Dermis blood vessel endothelial cell (primary cell): Measurements from ENCODE around the gene RPS6KA3. TPM values are rescaled to one million over a fixed set of nuclear protein-coding genes. Genes with fewer than 3 reads are reported as not detected.
"Not testable (repeated sequence)": the region's sequence is repeated elsewhere in the genome, so short reads cannot be mapped to it uniquely, and the experiment has no call there.

ENCODE experiments used
- DNase-seq: peaks from one replicate; pipeline ENCODE4 v3.0.0; 2010
- total RNA-seq: library from RNA; depleted of rRNA; stranded (reverse); fragments of >200 nt; gene quantifications from 2 replicates; pipeline ENCODE4 v1.2.3, GENCODE V29; 2014

RPS6KA3 gene
- total RNA-seq, 1 donor from 2014 or later = 156 TPM

- DNase-seq = peak; percentile 68
These were observed 1.4 kb downstream of the RPS6KA3 start for GRCh38 chrX:20265221-20265725.

GRCh38 chrX:20263474-20263873, 3.2 kb downstream of the RPS6KA3 start:
- peak; percentile 23 for DNase-seq

GRCh38 chrX:20260885-20261284, 5.8 kb downstream of the RPS6KA3 start:
- DNase-seq = no peak

- DNase-seq = no peak
These were observed 11.9 kb downstream of the RPS6KA3 start for GRCh38 chrX:20254712-20255299.

GRCh38 chrX:20253232-20253543, 13.5 kb downstream of the RPS6KA3 start:
- DNase-seq = no peak

- DNase-seq = peak; percentile 64
These were observed 14.1 kb downstream of the RPS6KA3 start for GRCh38 chrX:20252381-20253231.

- no peak for DNase-seq
These were observed 15.0 kb downstream of the RPS6KA3 start for GRCh38 chrX:20251691-20252090.

GRCh38 chrX:20250146-20250545, 16.6 kb downstream of the RPS6KA3 start:
- DNase-seq = not testable (repeated sequence)

GRCh38 chrX:20248592-20249192, 18.0 kb downstream of the RPS6KA3 start:
- no peak for DNase-seq

- DNase-seq = no peak
These were observed 21.8 kb downstream of the RPS6KA3 start for GRCh38 chrX:20244931-20245330.

- no peak for DNase-seq
These were observed 26.5 kb downstream of the RPS6KA3 start for GRCh38 chrX:20240201-20240600.

- no peak for DNase-seq
These were observed 28.8 kb downstream of the RPS6KA3 start for GRCh38 chrX:20237864-20238263.

GRCh38 chrX:20235755-20236154, 31.0 kb downstream of the RPS6KA3 start:
- no peak for DNase-seq

GRCh38 chrX:20233336-20233735, 33.4 kb downstream of the RPS6KA3 start:
- DNase-seq = no peak

- DNase-seq = no peak
These were observed 35.1 kb downstream of the RPS6KA3 start for GRCh38 chrX:20231598-20231997.

GRCh38 chrX:20230406-20230805, 36.3 kb downstream of the RPS6KA3 start:
- DNase-seq = no peak

GRCh38 chrX:20229155-20229554, 37.6 kb downstream of the RPS6KA3 start:
- no peak for DNase-seq

GRCh38 chrX:20228245-20228644, 38.5 kb downstream of the RPS6KA3 start:
- no peak for DNase-seq

GRCh38 chrX:20227116-20227515, 39.6 kb downstream of the RPS6KA3 start:
- no peak for DNase-seq

GRCh38 chrX:20225488-20225833, 41.2 kb downstream of the RPS6KA3 start:
- peak; percentile 55 for DNase-seq

GRCh38 chrX:20224814-20225487, 41.8 kb downstream of the RPS6KA3 start:
- DNase-seq = peak; percentile 5

GRCh38 chrX:20221902-20222301, 44.8 kb downstream of the RPS6KA3 start:
- no peak for DNase-seq

- peak; percentile 83 for DNase-seq
These were observed 47.7 kb downstream of the RPS6KA3 start for GRCh38 chrX:20218836-20219505.
